K562 (cell line): ENCODE data around the gene LRRC27. TPM values are rescaled to one million over a fixed set of nuclear protein-coding genes. Genes with fewer than 3 reads are reported as not detected.

Experiments used
- ATAC-seq: fragments of 200-7000 bp; cut with Tn5 transposase; 3 replicates; pipeline ENCODE4 v1.9.1; 2020; ENCODE audit warnings: moderate library complexity
- BruUV-seq: library from RNA; stranded (reverse); fragments of 400-500 nt; replicated peaks from 2 replicates; lab custom pipeline; 2021; lab: Mats Ljungman, UMichigan
- CTCF ChIA-PET: fragments of 300-600 bp; formaldehyde crosslinking; extraction: SDS; loops from one replicate; lab custom pipeline; 2021; ENCODE audit warnings: low intra/inter-chr PET ratio; lab: Yijun Ruan, JAX
- POLR2A ChIA-PET: fragments of 300-600, 350-650 bp; sonication (Branson Sonifier 250); formaldehyde crosslinking; extraction: SDS; loops from one replicate; lab custom pipeline; 2021; ENCODE audit warnings: antibody characterized with exemption, inconsistent platforms; lab: Yijun Ruan, JAX
- DNase-seq, 4 experiments: peaks; one replicate each; pipeline versions ENCODE4 v3.0.0 to v3.0.0-alpha.2; 2011 to 2018; ENCODE audit warnings: low spot score in 3 of 4, mixed read lengths in 3 of 4; ENCODE audit errors: extremely low read depth in 1 of 4
- FAIRE-seq: peaks from 2 replicates; lab custom pipeline; 2011; peaks lifted over from hg19 to GRCh38; lab: Jason Lieb, UNC
- H2AFZ ChIP-seq: 2 replicates; pipeline ENCODE4 v1.6.0; 2011; ENCODE audit warnings: low read depth, low read length, control low read depth, inconsistent platforms
- H3K27ac ChIP-seq: fragments of 200-600 bp; 3 replicates; pipeline ENCODE4 v1.8.0; 2011; ENCODE audit warnings: low read depth, mild to moderate bottlenecking, control low read depth, inconsistent platforms, low read length, moderate library complexity, mixed read lengths; ENCODE audit errors: extremely low read depth
- H3K27me3 ChIP-seq, 2 experiments: fragments of 300-600 bp in 1 of 2; 2 replicates in 1 of 2; 3 replicates in 1 of 2; pipeline versions ENCODE4 v1.6.0 to v1.8.0; 2011; ENCODE audit warnings: inconsistent platforms in 2 of 2, low read length in 2 of 2, mild to moderate bottlenecking in 1 of 2, mixed read lengths in 1 of 2, moderate library complexity in 1 of 2; ENCODE audit not compliant: control insufficient read depth in 2 of 2, insufficient read depth in 2 of 2
- H3K36me3 ChIP-seq: fragments of 300-600 bp; 3 replicates; pipeline ENCODE4 v1.8.0; 2011; ENCODE audit warnings: mild to moderate bottlenecking, low read length, inconsistent platforms; ENCODE audit not compliant: control insufficient read depth, insufficient read depth
- H3K4me1 ChIP-seq, 2 experiments: fragments of 200-600 bp in 1 of 2; replicated peaks in 1 of 2; 2 replicates in 1 of 2; 3 replicates in 1 of 2; pipeline versions ENCODE4 v1.5.1 to v1.8.0; 2011; ENCODE audit warnings: inconsistent platforms in 2 of 2, low read length in 2 of 2, mild to moderate bottlenecking in 1 of 2, mixed read lengths in 1 of 2, moderate library complexity in 1 of 2; ENCODE audit not compliant: control insufficient read depth in 2 of 2, insufficient read depth in 2 of 2
- H3K4me2 ChIP-seq: 2 replicates; pipeline ENCODE4 v1.6.1; 2011; ENCODE audit warnings: low read length, control low read depth, inconsistent platforms, mixed read lengths; ENCODE audit not compliant: insufficient read depth
- H3K4me3 ChIP-seq: fragments of 200-600 bp; sonication (generic), shearing (Covaris generic); 2 replicates; pipeline ENCODE4 v1.5.1; 2016; ENCODE audit warnings: control low read depth, inconsistent platforms
- H3K79me2 ChIP-seq: fragments of 200-600 bp; 3 replicates; pipeline ENCODE4 v1.8.0; 2011; ENCODE audit warnings: low read length, inconsistent platforms; ENCODE audit not compliant: control insufficient read depth, insufficient read depth
- H3K9ac ChIP-seq, 2 experiments: 2 replicates each; pipeline versions ENCODE4 v1.6.0 to v1.6.1; 2011; ENCODE audit warnings: low read depth in 2 of 2, low read length in 2 of 2, control low read depth in 1 of 2, inconsistent platforms in 1 of 2, mild to moderate bottlenecking in 1 of 2, mixed read lengths in 1 of 2; ENCODE audit not compliant: insufficient read depth in 1 of 2
- H3K9me1 ChIP-seq: one replicate; pipeline ENCODE4 v1.6.0; 2011; ENCODE audit warnings: inconsistent platforms, mild to moderate bottlenecking, low read length, moderate library complexity; ENCODE audit not compliant: control insufficient read depth, insufficient read depth
- H3K9me3 ChIP-seq: replicated peaks from 2 replicates; pipeline ENCODE4 v1.5.1; 2011; ENCODE audit warnings: low read depth, low read length, inconsistent platforms; ENCODE audit not compliant: control insufficient read depth, insufficient read depth
- H4K20me1 ChIP-seq: replicated peaks from 2 replicates; pipeline ENCODE4 v1.6.1; 2011; ENCODE audit warnings: low read length, inconsistent platforms, mixed read lengths; ENCODE audit not compliant: control insufficient read depth, insufficient read depth
- CAMTA2 ChIP-seq: fragments of 250-450 bp; sonication (Bioruptor Pico); conservative IDR thresholded peaks from 2 replicates; pipeline ENCODE4 v1.5.1; 2022
- CCAR2 ChIP-seq: fragments of 200-400 bp; formaldehyde crosslinking; IDR thresholded peaks from 2 replicates; pipeline ENCODE4 v1.6.1; 2017; ENCODE audit warnings: mild to moderate bottlenecking, low read depth, low read length
- CREM ChIP-seq: IDR thresholded peaks from 2 replicates; pipeline ENCODE4 v1.6.1; 2014; ENCODE audit warnings: antibody characterized with exemption, low read depth
- CXXC5 ChIP-seq: fragments of 250-450 bp; sonication (Bioruptor Pico); IDR thresholded peaks from 2 replicates; pipeline ENCODE4 v1.8.0; 2022; ENCODE audit warnings: inconsistent platforms, mild to moderate bottlenecking, moderate library complexity
- DNMT1 ChIP-seq: fragments of 450-650 bp; IDR thresholded peaks from 2 replicates; pipeline ENCODE4 v1.6.1; 2016; ENCODE audit warnings: antibody characterized with exemption, mild to moderate bottlenecking
- FOXP1 ChIP-seq: sonication (generic); formaldehyde crosslinking; IDR thresholded peaks from 2 replicates; pipeline ENCODE4 v1.8.0; 2022; ENCODE audit warnings: mild to moderate bottlenecking, missing genetic modification reagents
- MCM3 ChIP-seq: fragments of 450-650 bp; IDR thresholded peaks from 2 replicates; pipeline ENCODE4 v1.6.1; 2016
- NCOA2 ChIP-seq, 2 experiments: fragments of 450-650 bp; IDR thresholded peaks; 2 replicates each; pipeline ENCODE4 v1.6.1; 2018; ENCODE audit warnings: mild to moderate bottlenecking in 2 of 2, moderate library complexity in 1 of 2; ENCODE audit not compliant: partially characterized antibody in 2 of 2
- PHF8 ChIP-seq: fragments of 200-600 bp; sonication (generic); IDR thresholded peaks from 2 replicates; pipeline ENCODE4 v1.6.1; 2012; ENCODE audit warnings: mixed run types, mild to moderate bottlenecking, inconsistent platforms, low read length, moderate library complexity, borderline replicate concordance
- POLR2B ChIP-seq: fragments of 450-650 bp; IDR thresholded peaks from 2 replicates; pipeline ENCODE4 v1.6.1; 2018; ENCODE audit warnings: low read depth; ENCODE audit not compliant: partially characterized antibody
- PRMT5 ChIP-seq: sonication (generic); formaldehyde crosslinking; IDR thresholded peaks from 2 replicates; pipeline ENCODE4 v1.5.0; 2020; ENCODE audit warnings: missing genetic modification reagents
- SLC30A9 ChIP-seq: fragments of 250-450 bp; sonication (Bioruptor Pico); IDR thresholded peaks from 2 replicates; pipeline ENCODE4 v1.8.0; 2022; ENCODE audit warnings: mild to moderate bottlenecking, moderate library complexity
- SREBF1 ChIP-seq: fragments of 150-350 bp; IDR thresholded peaks from 2 replicates; pipeline ENCODE4 v1.6.1; 2014; ENCODE audit warnings: antibody characterized with exemption, low read depth, low read length, borderline replicate concordance
- THRA ChIP-seq: fragments of 450-650 bp; IDR thresholded peaks from 2 replicates; pipeline ENCODE4 v1.6.1; 2017; ENCODE audit warnings: mild to moderate bottlenecking, moderate library complexity
- ZNF212 ChIP-seq: fragments of 450-650 bp; formaldehyde crosslinking; IDR thresholded peaks from 2 replicates; pipeline ENCODE4 v1.4.0; 2020; ENCODE audit warnings: mild to moderate bottlenecking
- WGBS: fragments of 100-300 bp; shearing (Covaris generic); methylation state at CpG from one replicate; pipeline ENCODE4 v1.1.6; 2016; ENCODE audit warnings: low coverage, mixed read lengths; ENCODE audit not compliant: insufficient coverage; ENCODE audit errors: missing lambda C conversion rate; 5-methylcytosine and 5-hydroxymethylcytosine counted together
- in situ Hi-C: fragments of 300-500 bp; cut with MboI; formaldehyde crosslinking; loops from 4 replicates; pipeline ENCODE4 v1.15.0; 2018; ENCODE audit warnings: inconsistent platforms, mixed read lengths
- intact Hi-C: fragments of 100-400 bp; cut with micrococcal nuclease; formaldehyde crosslinking; loops from 2 replicates; pipeline ENCODE4 v1.14.2; 2022
- polyA plus RNA-seq, 8 experiments: library from polyadenylated mRNA; depleted of rRNA in 4 of 8; stranded (reverse) in 5 of 8; unstranded in 3 of 8; fragments of >200 nt; fragmentation: Nextera tagmentation in 2 of 8; fragmentation: Illumina TruSeq in 1 of 8; extraction: Ambion mirVana in 2 of 8; extraction: Trizol in 1 of 8; gene quantifications; 2 replicates each; pipeline versions ENCODE4 v1.2.1 to v1.2.3, GENCODE V29; 2011 to 2014; ENCODE audit warnings: inconsistent platforms in 1 of 8, missing spikeins in 1 of 8
- total RNA-seq, 7 experiments: library from RNA; depleted of rRNA in 6 of 7; stranded (reverse); fragments of >200 nt in 6 of 7; fragmentation: Illumina TruSeq in 2 of 7; extraction: Trizol in 2 of 7; gene quantifications; 2 replicates each; pipeline versions ENCODE4 v1.2.1 to v1.2.3, GENCODE V29; 2011 to 2021; ENCODE audit warnings: low replicate concordance in 1 of 7
- TF ChIP-seq, protein P1 (sequence below), 2 experiments: fragments of 450-650 bp; IDR thresholded peaks; 2 replicates each; pipeline ENCODE4 v1.6.1; 2018; ENCODE audit warnings: mild to moderate bottlenecking in 2 of 2, low read depth in 1 of 2; ENCODE audit not compliant: partially characterized antibody in 2 of 2
- TF ChIP-seq, protein P2 (sequence below): fragments of 250-450 bp; sonication (Bioruptor Pico); IDR thresholded peaks from 2 replicates; pipeline ENCODE4 v1.4.0; 2020; ENCODE audit warnings: mild to moderate bottlenecking

The LRRC27 gene
- total and polyA plus RNA-seq, 9 of the 15 experiments (the other 6 are each of a cell fraction or from before 2014, with no cell fraction given): 0.10 to 2.7 (median 1.4) TPM

GRCh38 chr10:132368881-132369635, 37.1 kb downstream of the LRRC27 start:
- peaks cover 0 to 7% of the 10 kb centered on the region in 2 experiments; a peak in 1 of 5 replicates for H3K4me1 ChIP-seq
- no peaks in the 10 kb centered on the region; the same call in 1 of the 2 replicates for H3K9me3 ChIP-seq
- no peak overlapping the region for H3K9ac ChIP-seq
- in situ Hi-C loops (no loop called here), intact Hi-C loops (no loop called here)
- H3K4me3 ChIP-seq: no peak overlapping the region
- no peaks in the 10 kb centered on the region for H3K9me1 ChIP-seq
- DNase-seq (no peak), ATAC-seq (no peak), FAIRE-seq (no peak)
- no peak overlapping the region for H3K27ac ChIP-seq
- no peaks in the 10 kb centered on the region for H3K36me3 ChIP-seq
- CTCF ChIA-PET: no interaction called here
- no TSS peak for BruUV-seq
- no peaks in the 10 kb centered on the region for H3K79me2 ChIP-seq
- H4K20me1 ChIP-seq: no peaks in the 10 kb centered on the region
- POLR2A ChIA-PET: no interaction called here
- H2AFZ ChIP-seq: no peak overlapping the region
- H3K4me2 ChIP-seq: no peak overlapping the region
- WGBS: 0% methylated on average over 7 of the region's 9 CpGs
- H3K27me3 ChIP-seq: peaks cover 12 to 49% of the 10 kb centered on the region in 2 experiments; a peak in 3 of 5 replicates
- TF ChIP-seq PRMT5 (CRISPR knock-in tag) (no peak), NCOA2 (IDR thresholded peaks at IDR 0.05; ENCODE audit: partially characterized antibody in 2 of 2) (no peak), CXXC5 (CRISPR knock-in tag) (no peak), DNMT1 (no peak), POLR2B (no peak), THRA (no peak), CREM (no peak), CAMTA2 (CRISPR knock-in tag) (no peak), FOXP1 (no peak), ZNF212 (CRISPR knock-in tag) (no peak), SLC30A9 (CRISPR knock-in tag) (no peak), SREBF1 (no peak), PHF8 (no peak), CCAR2 (no peak), MCM3 (no peak)
- TF ChIP-seq, protein P1, sequence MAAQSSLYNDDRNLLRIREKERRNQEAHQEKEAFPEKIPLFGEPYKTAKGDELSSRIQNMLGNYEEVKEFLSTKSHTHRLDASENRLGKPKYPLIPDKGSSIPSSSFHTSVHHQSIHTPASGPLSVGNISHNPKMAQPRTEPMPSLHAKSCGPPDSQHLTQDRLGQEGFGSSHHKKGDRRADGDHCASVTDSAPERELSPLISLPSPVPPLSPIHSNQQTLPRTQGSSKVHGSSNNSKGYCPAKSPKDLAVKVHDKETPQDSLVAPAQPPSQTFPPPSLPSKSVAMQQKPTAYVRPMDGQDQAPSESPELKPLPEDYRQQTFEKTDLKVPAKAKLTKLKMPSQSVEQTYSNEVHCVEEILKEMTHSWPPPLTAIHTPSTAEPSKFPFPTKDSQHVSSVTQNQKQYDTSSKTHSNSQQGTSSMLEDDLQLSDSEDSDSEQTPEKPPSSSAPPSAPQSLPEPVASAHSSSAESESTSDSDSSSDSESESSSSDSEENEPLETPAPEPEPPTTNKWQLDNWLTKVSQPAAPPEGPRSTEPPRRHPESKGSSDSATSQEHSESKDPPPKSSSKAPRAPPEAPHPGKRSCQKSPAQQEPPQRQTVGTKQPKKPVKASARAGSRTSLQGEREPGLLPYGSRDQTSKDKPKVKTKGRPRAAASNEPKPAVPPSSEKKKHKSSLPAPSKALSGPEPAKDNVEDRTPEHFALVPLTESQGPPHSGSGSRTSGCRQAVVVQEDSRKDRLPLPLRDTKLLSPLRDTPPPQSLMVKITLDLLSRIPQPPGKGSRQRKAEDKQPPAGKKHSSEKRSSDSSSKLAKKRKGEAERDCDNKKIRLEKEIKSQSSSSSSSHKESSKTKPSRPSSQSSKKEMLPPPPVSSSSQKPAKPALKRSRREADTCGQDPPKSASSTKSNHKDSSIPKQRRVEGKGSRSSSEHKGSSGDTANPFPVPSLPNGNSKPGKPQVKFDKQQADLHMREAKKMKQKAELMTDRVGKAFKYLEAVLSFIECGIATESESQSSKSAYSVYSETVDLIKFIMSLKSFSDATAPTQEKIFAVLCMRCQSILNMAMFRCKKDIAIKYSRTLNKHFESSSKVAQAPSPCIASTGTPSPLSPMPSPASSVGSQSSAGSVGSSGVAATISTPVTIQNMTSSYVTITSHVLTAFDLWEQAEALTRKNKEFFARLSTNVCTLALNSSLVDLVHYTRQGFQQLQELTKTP (IDR thresholded peaks at IDR 0.05; ENCODE audit: low read depth in 1 of 2, partially characterized antibody in 2 of 2): no peak
- TF ChIP-seq, protein P2, sequence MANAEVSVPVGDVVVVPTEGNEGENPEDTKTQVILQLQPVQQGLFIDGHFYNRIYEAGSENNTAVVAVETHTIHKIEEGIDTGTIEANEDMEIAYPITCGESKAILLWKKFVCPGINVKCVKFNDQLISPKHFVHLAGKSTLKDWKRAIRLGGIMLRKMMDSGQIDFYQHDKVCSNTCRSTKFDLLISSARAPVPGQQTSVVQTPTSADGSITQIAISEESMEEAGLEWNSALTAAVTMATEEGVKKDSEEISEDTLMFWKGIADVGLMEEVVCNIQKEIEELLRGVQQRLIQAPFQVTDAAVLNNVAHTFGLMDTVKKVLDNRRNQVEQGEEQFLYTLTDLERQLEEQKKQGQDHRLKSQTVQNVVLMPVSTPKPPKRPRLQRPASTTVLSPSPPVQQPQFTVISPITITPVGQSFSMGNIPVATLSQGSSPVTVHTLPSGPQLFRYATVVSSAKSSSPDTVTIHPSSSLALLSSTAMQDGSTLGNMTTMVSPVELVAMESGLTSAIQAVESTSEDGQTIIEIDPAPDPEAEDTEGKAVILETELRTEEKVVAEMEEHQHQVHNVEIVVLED (CRISPR knock-in tag): no peak
